Measurements from ENCODE around the gene ZNF670.

DNA sequence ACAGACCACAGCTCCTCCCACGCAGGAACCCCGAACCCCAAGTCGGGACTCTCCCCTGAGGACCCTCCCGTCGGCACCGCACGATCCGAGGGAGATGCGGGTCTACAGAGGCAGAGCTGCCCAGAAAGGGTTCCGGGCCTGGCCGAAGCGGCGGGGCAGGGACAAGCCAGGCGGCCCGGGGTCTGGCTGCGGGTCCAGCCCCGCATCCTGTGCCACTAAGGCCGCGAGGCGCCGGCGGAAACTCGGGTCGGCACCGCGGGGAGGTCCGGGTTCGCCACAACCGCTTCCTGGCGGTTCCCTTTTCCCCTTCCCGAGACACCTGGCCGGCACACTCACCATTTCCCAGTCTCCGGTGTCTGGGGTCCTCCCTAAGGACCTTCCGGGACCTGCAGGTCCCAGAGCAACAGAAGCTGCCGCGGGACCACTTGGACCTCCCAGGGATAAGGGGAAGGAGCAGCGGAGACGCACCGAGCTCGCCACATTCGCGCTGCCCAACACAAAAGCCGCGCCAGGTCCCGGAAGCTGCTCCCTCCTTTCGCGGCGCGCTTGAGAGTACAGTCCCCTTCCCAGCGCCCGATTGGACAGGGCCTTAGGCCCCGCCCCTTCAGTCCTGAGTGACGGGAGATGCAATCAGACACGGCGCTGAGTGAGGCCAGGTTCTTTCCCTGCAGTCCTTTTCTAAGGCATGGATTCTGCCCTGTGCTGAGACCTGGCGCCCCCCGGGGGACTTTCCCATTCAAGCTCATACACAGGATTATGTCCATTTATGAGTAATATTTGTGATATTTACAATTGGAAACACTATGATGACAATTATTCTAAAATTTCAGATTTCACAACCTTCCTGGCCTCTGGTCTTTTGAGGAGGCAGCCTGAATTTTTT, at the start of gene ZNF670:
- TF ChIP-seq, protein P1, sequence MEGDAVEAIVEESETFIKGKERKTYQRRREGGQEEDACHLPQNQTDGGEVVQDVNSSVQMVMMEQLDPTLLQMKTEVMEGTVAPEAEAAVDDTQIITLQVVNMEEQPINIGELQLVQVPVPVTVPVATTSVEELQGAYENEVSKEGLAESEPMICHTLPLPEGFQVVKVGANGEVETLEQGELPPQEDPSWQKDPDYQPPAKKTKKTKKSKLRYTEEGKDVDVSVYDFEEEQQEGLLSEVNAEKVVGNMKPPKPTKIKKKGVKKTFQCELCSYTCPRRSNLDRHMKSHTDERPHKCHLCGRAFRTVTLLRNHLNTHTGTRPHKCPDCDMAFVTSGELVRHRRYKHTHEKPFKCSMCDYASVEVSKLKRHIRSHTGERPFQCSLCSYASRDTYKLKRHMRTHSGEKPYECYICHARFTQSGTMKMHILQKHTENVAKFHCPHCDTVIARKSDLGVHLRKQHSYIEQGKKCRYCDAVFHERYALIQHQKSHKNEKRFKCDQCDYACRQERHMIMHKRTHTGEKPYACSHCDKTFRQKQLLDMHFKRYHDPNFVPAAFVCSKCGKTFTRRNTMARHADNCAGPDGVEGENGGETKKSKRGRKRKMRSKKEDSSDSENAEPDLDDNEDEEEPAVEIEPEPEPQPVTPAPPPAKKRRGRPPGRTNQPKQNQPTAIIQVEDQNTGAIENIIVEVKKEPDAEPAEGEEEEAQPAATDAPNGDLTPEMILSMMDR (IDR thresholded peaks at IDR 0.05; ENCODE audit: borderline replicate concordance, extremely low read depth, low read length, poor library complexity, severe bottlenecking) = peak; percentile 52
- no peak for TF ChIP-seq EZH2 (IDR thresholded peaks at IDR 0.05; ENCODE audit: borderline replicate concordance, low read depth, low read length, severe bottlenecking)

Measured in DND-41 (cell line).